HG02840 (cell line): Measurements from ENCODE around the gene PPP3R2.
A peak's percentile ranks its signal among the peaks of the same experiment; 100 is the strongest.
"Not testable (repeated sequence)": the region's sequence is repeated elsewhere in the genome, so short reads cannot be mapped to it uniquely, and the experiment has no call there.

Experiments
- ATAC-seq: cut with Tn5 transposase; IDR thresholded peaks from one replicate; pipeline ENCODE4 v1.9.1; 2021; ENCODE audit warnings: mild to moderate bottlenecking, moderate library complexity, moderate number of reproducible peaks; ENCODE audit not compliant: unreplicated experiment, low FRiP score

The PPP3R2 gene

GRCh38 chr9:101590901-101591300 lies 3.9 kb downstream of the PPP3R2 start:
- no peak for ATAC-seq

- ATAC-seq: not testable (repeated sequence)
These were observed 4.7 kb downstream of the PPP3R2 start for GRCh38 chr9:101590074-101590473.

- ATAC-seq: no peak
These were observed 7.3 kb downstream of the PPP3R2 start for GRCh38 chr9:101587332-101588043.

- peak; percentile 63 for ATAC-seq
These were observed 8.1 kb downstream of the PPP3R2 start for GRCh38 chr9:101586651-101587050.

DNA sequence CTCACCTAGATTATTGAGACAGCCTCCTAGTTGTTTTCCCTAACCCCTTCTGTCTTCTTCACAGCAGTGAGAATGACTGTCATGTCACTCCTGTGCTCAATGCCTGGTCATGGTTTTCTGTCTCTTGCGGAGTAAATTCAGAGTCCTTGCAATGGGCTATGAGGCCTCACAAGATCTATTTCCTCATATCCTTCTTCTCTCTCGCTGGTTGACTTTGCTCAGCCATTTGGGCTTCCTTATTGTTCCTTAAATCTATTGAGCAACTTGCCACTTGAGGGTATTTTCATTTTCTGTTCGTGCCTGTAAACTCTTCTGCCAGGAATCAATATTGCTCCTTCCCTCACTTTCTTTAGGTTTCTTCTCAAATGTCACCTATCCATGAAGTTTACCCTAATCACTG lies 9.0 kb downstream of the PPP3R2 start:
- ATAC-seq: no peak

GRCh38 chr9:101582553-101582952 lies 12.2 kb downstream of the PPP3R2 start:
- no peak for ATAC-seq

DNA sequence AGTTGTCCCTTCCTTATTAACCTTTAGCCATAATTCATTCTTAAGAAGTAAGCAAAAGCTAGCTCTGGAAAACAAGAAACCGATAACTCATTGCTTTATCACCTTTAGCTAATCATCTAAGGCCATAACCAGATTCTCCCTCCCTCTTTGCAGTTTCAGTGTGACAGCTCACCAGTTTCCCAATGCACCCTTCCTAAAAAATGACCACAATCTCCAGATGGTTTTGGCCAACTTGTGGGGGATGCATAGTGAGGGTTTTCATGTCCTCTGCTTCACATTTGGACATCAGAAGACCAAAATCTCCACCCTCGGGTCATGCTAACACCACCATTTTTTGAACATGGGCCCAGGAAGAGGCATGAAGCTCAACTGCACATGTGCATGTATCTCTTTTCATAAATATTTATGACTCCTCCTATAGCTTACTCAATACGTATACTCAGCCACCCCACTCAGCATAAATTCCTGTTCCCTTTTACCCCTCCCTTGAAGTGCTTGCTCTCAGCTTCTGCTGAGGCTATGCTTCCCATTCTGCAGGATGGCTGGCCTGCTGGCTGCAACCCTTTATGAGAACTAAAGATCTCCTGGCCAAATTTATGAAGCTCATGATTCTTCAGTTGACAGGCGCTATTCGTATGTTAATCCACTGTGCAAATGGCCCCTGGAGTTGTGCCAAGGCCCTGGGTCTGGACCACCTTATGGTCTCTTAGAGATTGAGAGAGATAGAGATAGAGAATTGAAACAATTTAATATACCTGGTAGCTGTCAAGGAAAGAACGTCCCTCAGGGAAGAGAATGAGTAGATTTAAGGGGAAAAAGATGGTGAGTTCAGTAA lies 14.8 kb downstream of the PPP3R2 start:
- ATAC-seq: no peak

DNA sequence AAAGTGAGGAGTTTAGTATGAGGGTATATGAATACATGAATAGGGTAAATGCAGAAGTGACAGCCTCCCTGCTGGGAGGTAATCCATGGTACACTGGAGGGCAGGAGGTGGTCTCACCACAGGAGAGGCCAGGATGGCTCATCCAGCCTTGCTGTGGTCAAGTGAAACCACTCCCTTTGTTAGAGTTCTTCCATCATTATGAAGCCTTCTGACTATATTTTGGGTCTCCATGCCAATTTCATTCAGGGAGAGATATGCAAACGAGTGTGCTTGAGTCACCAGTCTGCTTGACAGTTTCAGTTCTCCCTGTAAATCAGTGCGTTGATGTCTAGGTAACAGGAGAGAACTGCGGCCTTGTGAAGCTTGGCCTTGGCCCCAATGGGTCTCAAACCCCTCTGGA lies 16.4 kb downstream of the PPP3R2 start:
- ATAC-seq: no peak

DNA sequence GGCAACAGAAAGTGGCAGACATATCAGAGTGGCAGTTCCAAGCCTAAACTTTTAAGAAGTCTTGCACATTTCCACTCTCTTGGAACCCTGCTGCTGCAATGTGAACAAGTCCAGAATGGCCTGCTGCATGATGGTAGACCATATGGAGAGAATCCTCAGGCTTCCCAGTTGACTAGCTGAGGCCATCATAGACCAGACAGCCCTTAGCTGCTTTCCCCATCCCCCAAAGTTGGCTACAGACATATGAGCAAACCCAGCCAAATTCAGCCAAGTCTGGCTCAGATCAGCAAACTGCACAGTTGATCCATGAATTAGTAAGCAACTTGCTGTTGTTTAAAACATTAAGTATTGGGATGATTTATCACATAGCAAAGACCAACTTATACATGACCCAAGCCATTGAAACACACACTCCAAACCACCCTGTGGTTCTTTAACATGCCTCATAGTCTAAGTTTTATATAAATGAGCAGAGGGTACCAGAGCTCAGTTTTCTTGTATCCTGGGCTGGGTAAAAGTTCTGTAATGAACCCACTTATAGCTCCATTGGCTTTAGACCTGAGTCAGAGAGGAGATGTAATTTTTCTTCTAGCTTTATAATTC lies 19.9 kb downstream of the PPP3R2 start:
- ATAC-seq: no peak

- ATAC-seq: no peak
These were observed 22.5 kb downstream of the PPP3R2 start for GRCh38 chr9:101572316-101572715.

DNA sequence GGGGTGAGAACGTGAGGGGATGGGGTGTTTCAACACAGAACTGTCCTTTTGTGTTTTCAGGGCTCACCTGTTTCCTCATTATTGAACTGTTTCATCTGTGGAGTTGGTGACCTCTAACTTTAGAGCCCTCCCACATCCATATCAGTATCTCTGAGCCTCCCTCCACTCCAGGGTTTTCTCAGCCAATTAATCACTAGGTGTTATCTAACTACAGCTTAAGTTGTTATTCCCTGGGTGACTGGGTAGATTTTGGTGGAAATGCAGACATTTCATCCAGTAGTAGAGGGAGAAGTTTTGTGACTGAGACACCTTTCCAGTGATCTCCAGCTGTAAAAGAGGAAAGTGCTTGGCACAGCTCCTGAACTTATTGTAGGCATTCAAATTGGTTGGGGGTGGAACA lies 23.7 kb downstream of the PPP3R2 start:
- no peak for ATAC-seq

DNA sequence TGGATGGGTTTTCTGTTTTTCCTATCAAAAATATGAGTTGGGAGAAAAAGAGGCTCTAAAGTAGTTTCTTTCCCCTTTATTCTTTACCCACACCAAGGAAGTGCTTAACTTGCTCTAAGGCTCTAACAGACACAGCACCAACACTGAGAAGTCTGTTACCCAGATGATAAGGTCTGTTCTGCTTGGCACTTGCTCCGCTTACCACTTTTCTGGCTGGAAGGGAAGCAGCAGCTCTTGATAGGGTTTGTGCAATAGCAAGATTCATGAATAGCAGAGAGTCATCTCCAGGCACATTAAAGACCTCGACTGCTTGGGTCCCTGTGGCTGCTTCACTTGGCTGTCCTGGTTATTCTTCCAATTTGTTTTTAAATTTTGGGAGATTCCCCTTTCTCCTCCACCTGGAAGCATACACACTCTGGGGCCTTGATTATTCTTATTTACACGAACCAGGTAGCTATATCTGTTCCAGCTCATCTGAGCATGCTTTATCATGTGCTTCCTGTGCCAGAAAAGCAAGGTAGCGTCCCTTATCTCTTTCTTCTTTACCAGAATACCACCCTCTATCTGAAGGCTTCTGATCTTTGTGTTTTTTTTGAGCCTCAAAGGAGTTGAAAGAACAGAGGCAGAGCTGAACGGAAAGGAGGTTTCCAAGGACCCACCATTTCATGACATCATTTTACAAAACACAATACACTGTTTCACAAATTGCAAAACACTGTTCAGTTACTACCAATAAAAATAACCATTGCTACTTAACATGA lies 24.8 kb downstream of the PPP3R2 start:
- ATAC-seq: no peak

DNA sequence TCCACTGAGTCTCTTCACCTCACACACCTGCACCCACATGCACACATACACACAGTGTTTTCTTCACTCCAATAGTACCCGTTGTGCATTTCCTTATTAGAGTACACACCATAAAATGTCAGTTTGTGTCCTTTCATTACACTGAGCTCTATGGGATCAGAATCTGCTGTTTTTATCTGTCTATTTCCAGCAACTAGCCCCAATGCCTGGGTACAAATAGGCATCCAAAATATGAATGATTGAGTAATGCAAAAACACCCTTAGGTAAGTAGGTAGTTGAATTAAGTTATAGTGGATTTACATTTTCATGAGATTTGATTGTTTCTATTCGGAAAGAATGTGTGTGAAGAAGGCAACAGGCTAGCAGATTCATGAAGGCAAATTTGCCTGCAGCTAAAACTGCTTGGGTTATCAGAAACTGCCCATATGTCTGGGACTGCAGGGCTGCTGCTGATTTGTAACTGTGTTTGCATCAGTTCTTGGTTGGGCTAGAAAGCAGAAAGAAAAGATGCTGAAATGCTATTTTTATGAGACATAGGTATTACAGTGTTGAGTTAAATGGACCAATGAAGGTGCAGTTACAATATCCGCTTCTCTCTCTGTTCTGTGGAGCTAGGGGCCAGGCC lies 26.9 kb downstream of the PPP3R2 start:
- no peak for ATAC-seq

- no peak for ATAC-seq
These were observed 27.7 kb downstream of the PPP3R2 start for GRCh38 chr9:101566904-101567724.

DNA sequence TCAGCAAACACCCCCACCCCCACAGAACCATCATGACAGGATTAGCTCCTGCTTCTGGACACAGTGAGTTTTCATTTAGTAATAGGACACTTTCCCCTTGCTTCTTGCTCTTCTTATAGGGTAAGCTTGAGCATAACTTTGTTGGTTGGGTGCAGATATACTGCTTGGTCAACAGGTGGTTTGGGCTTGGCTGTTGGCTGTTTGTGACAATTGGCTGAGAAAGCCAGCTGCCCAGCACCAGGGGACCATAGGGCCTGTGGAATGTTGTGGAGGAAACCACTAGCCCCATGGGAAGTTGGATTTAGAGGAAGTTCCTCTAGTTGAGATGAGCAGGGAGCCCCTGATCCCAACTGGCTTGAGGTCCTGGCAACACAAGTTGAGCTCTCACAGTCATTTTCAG lies 30.5 kb downstream of the PPP3R2 start:
- no peak for ATAC-seq

DNA sequence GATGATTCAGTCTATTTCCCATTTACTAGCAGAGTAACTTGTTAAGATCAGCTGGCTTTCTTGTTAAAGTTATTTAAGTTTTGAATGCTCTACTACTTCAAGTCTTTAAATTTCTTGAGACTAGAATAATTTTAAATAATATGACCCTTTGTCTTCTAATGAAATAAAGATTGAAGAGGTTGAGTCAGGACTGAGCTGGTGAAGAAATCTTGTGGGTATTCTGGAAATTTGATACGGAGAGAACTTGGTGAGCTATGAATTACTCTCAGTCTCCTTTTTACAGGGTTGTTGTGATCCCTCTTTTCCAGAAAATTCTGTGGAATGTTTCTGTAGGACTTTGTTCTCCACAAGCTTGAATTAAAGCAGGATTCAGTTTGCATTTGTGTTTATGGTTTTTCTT lies 31.8 kb downstream of the PPP3R2 start:
- no peak for ATAC-seq

DNA sequence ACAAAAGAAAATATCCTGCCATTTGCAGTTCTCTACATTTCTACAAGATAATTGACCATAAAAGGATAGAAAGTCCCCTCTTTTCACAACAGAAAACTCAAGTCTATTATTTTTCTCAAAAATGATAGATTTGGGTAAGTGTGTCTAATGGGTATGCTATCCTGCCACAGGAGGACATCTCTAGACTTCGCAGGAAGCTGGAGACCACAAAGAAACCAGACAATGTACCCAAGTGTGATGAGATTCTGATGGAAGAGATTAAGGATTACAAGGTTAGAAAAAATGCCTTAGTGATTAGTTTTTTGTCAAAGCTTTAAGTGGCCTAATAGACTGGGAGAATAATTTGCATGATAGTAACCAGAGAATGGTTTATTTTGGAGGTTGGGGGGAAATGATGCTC lies 33.0 kb downstream of the PPP3R2 start:
- no peak for ATAC-seq

- not testable (repeated sequence) for ATAC-seq
These were observed 45.2 kb downstream of the PPP3R2 start for GRCh38 chr9:101549472-101550098.

GRCh38 chr9:101543098-101543735 lies 51.6 kb downstream of the PPP3R2 start:
- ATAC-seq: no peak
